ENCODE results near the gene OR13C4. TPM values are rescaled to one million over a fixed set of nuclear protein-coding genes. Genes with fewer than 3 reads are reported as not detected.

Gene OR13C4
- total RNA-seq (not detected), polyA plus RNA-seq (not detected)
- long read RNA-seq, donor 1: 0 reads
- long read RNA-seq, donor 2: 0 reads

- intact Hi-C loops (cut with DNase I): no loop called here
- H3K4me3 ChIP-seq (ENCODE audit: low read length in 2 of 2): no peak within 1 kb of the TSS
- ATAC-seq (ENCODE audit: low FRiP score) (no peak), DNase-seq (no peak)
- H3K36me3 ChIP-seq (ENCODE audit: control insufficient read depth in 1 of 2, insufficient read depth in 2 of 2, low read length in 1 of 2): no peaks in the 10 kb centered on the region
- H3K9me3 ChIP-seq (ENCODE audit: control insufficient read depth, low read length): no peaks in the 10 kb centered on the region
- H3K27ac ChIP-seq (ENCODE audit: low read depth in 1 of 2, low read length in 2 of 2): no peak within 1 kb of the TSS
- H3K27me3 ChIP-seq (ENCODE audit: control insufficient read depth in 1 of 2, insufficient read depth in 2 of 2, low read length in 1 of 2): no peaks in the 10 kb centered on the region
- H3K4me1 ChIP-seq (ENCODE audit: control insufficient read depth in 1 of 2, insufficient read depth in 2 of 2, low read length in 2 of 2): no peaks in the 10 kb centered on the region
Measured at GRCh38 chr9:104527109-104527508, at the start of gene OR13C4. TSS of gene OR13C4 (minus strand) at chr9:104527209. CDS start at chr9:104527209, 0 bp downstream.

- no peaks in the 10 kb centered on the region for H3K9me3 ChIP-seq (ENCODE audit: control insufficient read depth, low read length)
- 62 to 66% methylated on average over 2 of the region's 2 CpGs for WGBS, 2 donors
Measured at GRCh38 chr9:104575456-104575855, 48.4 kb upstream of the OR13C4 start.

GRCh38 chr9:104572612-104573011 lies 45.6 kb upstream of the OR13C4 start:
- WGBS, 2 donors: 46 to 64% methylated on average over 1 of the region's 1 CpG
- Histone ChIP-seq H3K4me1 (ENCODE audit: control insufficient read depth in 1 of 2, insufficient read depth in 2 of 2, low read length in 2 of 2) (no peaks in the 10 kb centered on the region), H3K27me3 (ENCODE audit: control insufficient read depth in 1 of 2, insufficient read depth in 2 of 2, low read length in 1 of 2) (no peaks in the 10 kb centered on the region), H3K4me3 (ENCODE audit: low read length in 2 of 2) (no peak overlapping the region), H3K36me3 (ENCODE audit: control insufficient read depth in 1 of 2, insufficient read depth in 2 of 2, low read length in 1 of 2) (no peaks in the 10 kb centered on the region), H3K9me3 (ENCODE audit: control insufficient read depth, low read length) (no peaks in the 10 kb centered on the region), H3K27ac (ENCODE audit: low read depth in 1 of 2, low read length in 2 of 2) (no peak overlapping the region)
- intact Hi-C loops (cut with DNase I): no loop called here
- DNase-seq (no peak), ATAC-seq (ENCODE audit: low FRiP score) (no peak)

More at GRCh38 chr9:104575456-104575855, 48.4 kb upstream of the OR13C4 start:
- DNase-seq (no peak), ATAC-seq (ENCODE audit: low FRiP score) (no peak)
- Histone ChIP-seq H3K36me3 (ENCODE audit: control insufficient read depth in 1 of 2, insufficient read depth in 2 of 2, low read length in 1 of 2) (no peaks in the 10 kb centered on the region), H3K4me3 (ENCODE audit: low read length in 2 of 2) (no peak overlapping the region), H3K4me1 (ENCODE audit: control insufficient read depth in 1 of 2, insufficient read depth in 2 of 2, low read length in 2 of 2) (no peaks in the 10 kb centered on the region), H3K27me3 (ENCODE audit: control insufficient read depth in 1 of 2, insufficient read depth in 2 of 2, low read length in 1 of 2) (no peaks in the 10 kb centered on the region), H3K27ac (ENCODE audit: low read depth in 1 of 2, low read length in 2 of 2) (no peak overlapping the region)
- intact Hi-C loops (cut with DNase I): no loop called here

GRCh38 chr9:104568868-104569267 lies 41.9 kb upstream of the OR13C4 start, which contains the start of gene OR13C8:
TSS of gene OR13C8 (plus strand) at chr9:104569168. CDS start at chr9:104569168, 0 bp downstream.
- intact Hi-C loops (cut with DNase I): no loop called here
- DNase-seq: no peak
- no peak within 1 kb of the TSS for H3K4me3 ChIP-seq (ENCODE audit: low read length in 2 of 2)
- no peaks in the 10 kb centered on the region for H3K4me1 ChIP-seq (ENCODE audit: control insufficient read depth in 1 of 2, insufficient read depth in 2 of 2, low read length in 2 of 2)
- H3K9me3 ChIP-seq (ENCODE audit: control insufficient read depth, low read length): no peaks in the 10 kb centered on the region
- ATAC-seq (ENCODE audit: low FRiP score): no peak
- 86 to 90% methylated on average over 4 of the region's 4 CpGs for WGBS, 2 donors
- H3K27me3 ChIP-seq (ENCODE audit: control insufficient read depth in 1 of 2, insufficient read depth in 2 of 2, low read length in 1 of 2): no peaks in the 10 kb centered on the region
- H3K27ac ChIP-seq (ENCODE audit: low read depth in 1 of 2, low read length in 2 of 2): no peak within 1 kb of the TSS
- no peaks in the 10 kb centered on the region for H3K36me3 ChIP-seq (ENCODE audit: control insufficient read depth in 1 of 2, insufficient read depth in 2 of 2, low read length in 1 of 2)

GRCh38 chr9:104564358-104564757 lies 37.3 kb upstream of the OR13C4 start:
- Histone ChIP-seq H3K4me1 (ENCODE audit: control insufficient read depth in 1 of 2, insufficient read depth in 2 of 2, low read length in 2 of 2) (no peaks in the 10 kb centered on the region), H3K9me3 (ENCODE audit: control insufficient read depth, low read length) (no peaks in the 10 kb centered on the region), H3K27ac (ENCODE audit: low read depth in 1 of 2, low read length in 2 of 2) (no peak overlapping the region), H3K27me3 (ENCODE audit: control insufficient read depth in 1 of 2, insufficient read depth in 2 of 2, low read length in 1 of 2) (no peaks in the 10 kb centered on the region), H3K36me3 (ENCODE audit: control insufficient read depth in 1 of 2, insufficient read depth in 2 of 2, low read length in 1 of 2) (no peaks in the 10 kb centered on the region), H3K4me3 (ENCODE audit: low read length in 2 of 2) (no peak overlapping the region)
- intact Hi-C loops (cut with DNase I): no loop called here
- 34 to 56% methylated on average over 1 of the region's 1 CpG for WGBS, 2 donors
- no peak for ATAC-seq (ENCODE audit: low FRiP score)
- DNase-seq: no peak

- Histone ChIP-seq H3K4me1 (ENCODE audit: control insufficient read depth in 1 of 2, insufficient read depth in 2 of 2, low read length in 2 of 2) (no peaks in the 10 kb centered on the region), H3K9me3 (ENCODE audit: control insufficient read depth, low read length) (no peaks in the 10 kb centered on the region), H3K27ac (ENCODE audit: low read depth in 1 of 2, low read length in 2 of 2) (no peak overlapping the region), H3K27me3 (ENCODE audit: control insufficient read depth in 1 of 2, insufficient read depth in 2 of 2, low read length in 1 of 2) (no peaks in the 10 kb centered on the region), H3K4me3 (ENCODE audit: low read length in 2 of 2) (no peak overlapping the region), H3K36me3 (ENCODE audit: control insufficient read depth in 1 of 2, insufficient read depth in 2 of 2, low read length in 1 of 2) (no peaks in the 10 kb centered on the region)
- WGBS, 2 donors: 85% methylated on average over 8 of the region's 8 CpGs
- DNase-seq (no peak), ATAC-seq (ENCODE audit: low FRiP score) (no peak)
- intact Hi-C loops (cut with DNase I): no loop called here
Measured at GRCh38 chr9:104556830-104557634, 30.0 kb upstream of the OR13C4 start.

- Histone ChIP-seq H3K4me3 (ENCODE audit: low read length in 2 of 2) (no peak overlapping the region), H3K27ac (ENCODE audit: low read depth in 1 of 2, low read length in 2 of 2) (no peak overlapping the region), H3K27me3 (ENCODE audit: control insufficient read depth in 1 of 2, insufficient read depth in 2 of 2, low read length in 1 of 2) (no peaks in the 10 kb centered on the region), H3K4me1 (ENCODE audit: control insufficient read depth in 1 of 2, insufficient read depth in 2 of 2, low read length in 2 of 2) (no peaks in the 10 kb centered on the region), H3K9me3 (ENCODE audit: control insufficient read depth, low read length) (no peaks in the 10 kb centered on the region), H3K36me3 (ENCODE audit: control insufficient read depth in 1 of 2, insufficient read depth in 2 of 2, low read length in 1 of 2) (no peaks in the 10 kb centered on the region)
- DNase-seq: no peak
- no peak for ATAC-seq (ENCODE audit: low FRiP score)
- intact Hi-C loops (cut with DNase I): no loop called here
- WGBS, 2 donors: 68 to 82% methylated on average over 1 of the region's 1 CpG
Measured at GRCh38 chr9:104555521-104555920, 28.5 kb upstream of the OR13C4 start.

- ATAC-seq (ENCODE audit: low FRiP score): no peak
Measured at GRCh38 chr9:104553261-104553660, 26.3 kb upstream of the OR13C4 start.

GRCh38 chr9:104544644-104545043 lies 17.6 kb upstream of the OR13C4 start:
- Histone ChIP-seq H3K9me3 (ENCODE audit: control insufficient read depth, low read length) (peaks cover 2% of the 10 kb centered on the region), H3K27me3 (ENCODE audit: control insufficient read depth in 1 of 2, insufficient read depth in 2 of 2, low read length in 1 of 2) (no peaks in the 10 kb centered on the region), H3K36me3 (ENCODE audit: control insufficient read depth in 1 of 2, insufficient read depth in 2 of 2, low read length in 1 of 2) (no peaks in the 10 kb centered on the region), H3K27ac (ENCODE audit: low read depth in 1 of 2, low read length in 2 of 2) (no peak overlapping the region), H3K4me3 (ENCODE audit: low read length in 2 of 2) (no peak overlapping the region), H3K4me1 (ENCODE audit: control insufficient read depth in 1 of 2, insufficient read depth in 2 of 2, low read length in 2 of 2) (no peaks in the 10 kb centered on the region)
- 89% methylated on average over 4 of the region's 4 CpGs for WGBS, 2 donors
- intact Hi-C loops (cut with DNase I): no loop called here
- DNase-seq (no peak), ATAC-seq (ENCODE audit: low FRiP score) (no peak)

More at GRCh38 chr9:104553261-104553660, 26.3 kb upstream of the OR13C4 start:
- Histone ChIP-seq H3K27ac (ENCODE audit: low read depth in 1 of 2, low read length in 2 of 2) (no peak overlapping the region), H3K4me3 (ENCODE audit: low read length in 2 of 2) (no peak overlapping the region), H3K27me3 (ENCODE audit: control insufficient read depth in 1 of 2, insufficient read depth in 2 of 2, low read length in 1 of 2) (no peaks in the 10 kb centered on the region), H3K4me1 (ENCODE audit: control insufficient read depth in 1 of 2, insufficient read depth in 2 of 2, low read length in 2 of 2) (no peaks in the 10 kb centered on the region), H3K36me3 (ENCODE audit: control insufficient read depth in 1 of 2, insufficient read depth in 2 of 2, low read length in 1 of 2) (no peaks in the 10 kb centered on the region), H3K9me3 (ENCODE audit: control insufficient read depth, low read length) (peaks cover 2% of the 10 kb centered on the region)
- intact Hi-C loops (cut with DNase I): no loop called here
- no peak for DNase-seq
- 27 to 29% methylated on average over 1 of the region's 1 CpG for WGBS, 2 donors
